ENCODE measurements around the gene FBXO3.

GRCh38 chr11:33722590-33723234, 51.6 kb downstream of the FBXO3 start:
- TF ChIP-seq FOXK2 (IDR thresholded peaks at IDR 0.05) (no peak), NFRKB (IDR thresholded peaks at IDR 0.05) (no peak), BHLHE40 (IDR thresholded peaks at IDR 0.05; ENCODE audit: borderline replicate concordance) (no peak), SP1 (IDR thresholded peaks at IDR 0.05) (no peak), ELF4 (IDR thresholded peaks at IDR 0.05) (no peak), FOXM1 (IDR thresholded peaks at IDR 0.05; ENCODE audit: borderline replicate concordance) (no peak), FOXA1 (IDR thresholded peaks at IDR 0.05) (no peak), HDGF (IDR thresholded peaks at IDR 0.05; ENCODE audit: borderline replicate concordance) (no peak), TARDBP (IDR thresholded peaks at IDR 0.05) (no peak)
